H1 (cell line): ENCODE measurements around the gene GADL1. TPM values are rescaled to one million over a fixed set of nuclear protein-coding genes. Genes with fewer than 3 reads are reported as not detected.

Experiments used
- CTCF ChIA-PET: fragments of 300-600 bp; sonication (Branson Sonifier 250); formaldehyde crosslinking; loops from one replicate; lab custom pipeline; 2021; ENCODE audit not compliant: partially characterized antibody; lab: Charles Lee
- POLR2A ChIA-PET: fragments of 300-600 bp; sonication (Branson Sonifier 250); formaldehyde crosslinking; loops from one replicate; lab custom pipeline; 2021; ENCODE audit warnings: inconsistent platforms; ENCODE audit not compliant: partially characterized antibody; lab: Charles Lee
- DNase-seq, 2 experiments: peaks; one replicate each; pipeline versions ENCODE4 v3.0.0 to v3.0.0-alpha.2; 2010 to 2022; ENCODE audit warnings: low spot score in 2 of 2, low read depth in 1 of 2, mixed read lengths in 1 of 2
- FAIRE-seq: peaks from 2 replicates; lab custom pipeline; 2011; peaks lifted over from hg19 to GRCh38; lab: Jason Lieb, UNC
- H2AFZ ChIP-seq: 2 replicates; pipeline ENCODE4 v1.8.1; 2012; ENCODE audit warnings: low read length, inconsistent platforms
- H2AK5ac ChIP-seq: 2 replicates; pipeline ENCODE4 v1.6.1; 2013; ENCODE audit warnings: low read depth, low read length
- H2BK120ac ChIP-seq: replicated peaks from 2 replicates; pipeline ENCODE3; 2013; ENCODE audit warnings: low read depth, low read length, inconsistent platforms
- H2BK12ac ChIP-seq: 2 replicates; pipeline ENCODE4 v1.6.1; 2013; ENCODE audit warnings: low read depth, low read length
- H2BK15ac ChIP-seq: 2 replicates; pipeline ENCODE4 v1.6.1; 2013; ENCODE audit warnings: low read length
- H2BK20ac ChIP-seq: 2 replicates; pipeline ENCODE4 v1.6.1; 2013; ENCODE audit warnings: low read length
- H2BK5ac ChIP-seq: 2 replicates; pipeline ENCODE4 v1.6.1; 2013; ENCODE audit warnings: low read depth, low read length
- H3K14ac ChIP-seq: 2 replicates; pipeline ENCODE4 v1.6.1; 2013; ENCODE audit warnings: inconsistent platforms; ENCODE audit not compliant: insufficient read length
- H3K18ac ChIP-seq: 2 replicates; pipeline ENCODE4 v1.6.1; 2013; ENCODE audit warnings: low read length; ENCODE audit errors: extremely low read depth
- H3K23ac ChIP-seq: 2 replicates; pipeline ENCODE4 v1.6.1; 2013; ENCODE audit warnings: inconsistent platforms; ENCODE audit not compliant: insufficient read length
- H3K23me2 ChIP-seq: 2 replicates; pipeline ENCODE4 v1.6.1; 2013; ENCODE audit warnings: low read depth, low read length
- H3K27ac ChIP-seq: 2 replicates; pipeline ENCODE4 v1.6.1; 2011; ENCODE audit warnings: low read depth, low read length, inconsistent platforms
- H3K27me3 ChIP-seq, 4 experiments: replicated peaks in 1 of 4; 1 replicate in 1 of 4; 2 replicates in 3 of 4; pipeline versions ENCODE4 v1.6.1 to v1.8.1; 2011 to 2013; ENCODE audit warnings: low read length in 3 of 4, mild to moderate bottlenecking in 3 of 4, inconsistent platforms in 2 of 4, mixed read lengths in 2 of 4, moderate library complexity in 1 of 4; ENCODE audit not compliant: control insufficient read depth in 3 of 4, insufficient read depth in 3 of 4; ENCODE audit errors: extremely low read depth in 1 of 4
- H3K36me3 ChIP-seq, 4 experiments: 2 replicates each; pipeline versions ENCODE4 v1.6.1 to v1.8.1; 2011 to 2013; ENCODE audit warnings: mild to moderate bottlenecking in 4 of 4, low read length in 3 of 4, moderate library complexity in 2 of 4, control low read depth in 1 of 4, inconsistent platforms in 1 of 4; ENCODE audit not compliant: insufficient read depth in 4 of 4, control insufficient read depth in 2 of 4
- H3K4ac ChIP-seq: replicated peaks from 2 replicates; pipeline ENCODE3; 2013; ENCODE audit warnings: low read length, low read depth, mixed read lengths, inconsistent platforms; ENCODE audit not compliant: insufficient read length
- H3K4me1 ChIP-seq, 4 experiments: replicated peaks in 1 of 4; 1 replicate in 1 of 4; 2 replicates in 3 of 4; pipeline versions ENCODE4 v1.6.1 to v1.8.1; 2011 to 2013; ENCODE audit warnings: low read length in 3 of 4, inconsistent platforms in 2 of 4, mixed read lengths in 1 of 4; ENCODE audit not compliant: insufficient read depth in 4 of 4, control insufficient read depth in 3 of 4
- H3K4me2 ChIP-seq, 2 experiments: 2 replicates each; pipeline versions ENCODE4 v1.6.1 to v1.8.1; 2011 to 2013; ENCODE audit warnings: low read depth in 2 of 2, low read length in 2 of 2, control low read depth in 1 of 2, inconsistent platforms in 1 of 2, mild to moderate bottlenecking in 1 of 2; ENCODE audit not compliant: insufficient read depth in 1 of 2
- H3K4me3 ChIP-seq, 4 experiments: fragments of 200-600, 300-600 bp in 1 of 4; sonication (generic), shearing (Covaris generic), sonication (Bioruptor Twin) in 1 of 4; 2 replicates each; pipeline versions ENCODE4 v1.5.1 to v1.8.1; 2011 to 2016; ENCODE audit warnings: low read length in 4 of 4, low read depth in 3 of 4, control low read depth in 2 of 4, inconsistent platforms in 2 of 4, mild to moderate bottlenecking in 2 of 4, mixed read lengths in 1 of 4, moderate library complexity in 1 of 4; ENCODE audit not compliant: insufficient read depth in 2 of 4; ENCODE audit errors: extremely low read depth in 1 of 4
- H3K56ac ChIP-seq: replicated peaks from 2 replicates; pipeline ENCODE3; 2013; ENCODE audit warnings: low read depth, mild to moderate bottlenecking, mixed read lengths, low read length, inconsistent platforms; ENCODE audit not compliant: insufficient read length
- H3K79me1 ChIP-seq: 2 replicates; pipeline ENCODE4 v1.6.1; 2013; ENCODE audit warnings: low read depth, low read length, control low read depth
- H3K79me2 ChIP-seq, 2 experiments: 2 replicates each; pipeline versions ENCODE4 v1.6.1 to v1.8.1; 2012 to 2013; ENCODE audit warnings: low read length in 2 of 2, mild to moderate bottlenecking in 2 of 2, inconsistent platforms in 1 of 2; ENCODE audit not compliant: insufficient read depth in 2 of 2, control insufficient read depth in 1 of 2
- H3K9ac ChIP-seq, 4 experiments: replicated peaks in 1 of 4; 1 replicate in 1 of 4; 2 replicates in 3 of 4; pipeline versions ENCODE4 v1.6.1 to v1.8.1; 2011 to 2013; ENCODE audit warnings: low read depth in 3 of 4, low read length in 3 of 4, control low read depth in 2 of 4, mild to moderate bottlenecking in 2 of 4, moderate library complexity in 2 of 4, inconsistent platforms in 1 of 4; ENCODE audit errors: extremely low read depth in 1 of 4
- H3K9me3 ChIP-seq, 2 experiments: 2 replicates each; pipeline versions ENCODE4 v1.6.1 to v1.8.1; 2012 to 2013; ENCODE audit warnings: mild to moderate bottlenecking in 2 of 2, moderate library complexity in 2 of 2, control low read depth in 1 of 2, inconsistent platforms in 1 of 2, low read depth in 1 of 2, low read length in 1 of 2, mixed read lengths in 1 of 2; ENCODE audit not compliant: insufficient read depth in 2 of 2
- H4K20me1 ChIP-seq, 2 experiments: replicated peaks in 1 of 2; 2 replicates each; pipeline versions ENCODE3 to v1.8.1; 2011 to 2013; ENCODE audit warnings: inconsistent platforms in 2 of 2, low read length in 2 of 2, mild to moderate bottlenecking in 1 of 2; ENCODE audit not compliant: insufficient read depth in 2 of 2, control insufficient read depth in 1 of 2
- H4K5ac ChIP-seq: 2 replicates; pipeline ENCODE4 v1.6.1; 2013; ENCODE audit warnings: low read length, low read depth, mixed read lengths, inconsistent platforms; ENCODE audit not compliant: insufficient read length
- H4K8ac ChIP-seq: 2 replicates; pipeline ENCODE4 v1.8.0; 2013; ENCODE audit warnings: mild to moderate bottlenecking, moderate library complexity, low read length, inconsistent platforms; ENCODE audit not compliant: insufficient read depth; ENCODE audit errors: extremely low read depth
- H4K91ac ChIP-seq: replicated peaks from 2 replicates; pipeline ENCODE3; 2013; ENCODE audit warnings: low read length, mixed read lengths, inconsistent platforms; ENCODE audit not compliant: insufficient read length
- CBX5 ChIP-seq: fragments of 300-800, 300-1000 bp; sonication (generic); IDR thresholded peaks from 2 replicates; pipeline ENCODE4 v1.7.1; 2016; ENCODE audit warnings: antibody characterized with exemption, low read length, low read depth
- CHD1 ChIP-seq: IDR thresholded peaks from 2 replicates; pipeline ENCODE4 v1.6.1; 2012; ENCODE audit warnings: low read depth, low read length, improper control_type of control experiment
- CTCF ChIP-seq, 3 experiments: IDR thresholded peaks; 1 replicate in 2 of 3; 2 replicates in 1 of 3; pipeline versions ENCODE4 v1.5.1 to v1.6.1; 2011; ENCODE audit warnings: low read length in 3 of 3, mild to moderate bottlenecking in 3 of 3, inconsistent platforms in 2 of 3, low read depth in 1 of 3, moderate library complexity in 1 of 3; ENCODE audit not compliant: insufficient read depth in 1 of 3; ENCODE audit errors: control extremely low read depth in 1 of 3
- EGR1 ChIP-seq: IDR thresholded peaks from 2 replicates; pipeline ENCODE4 v1.6.1; 2011; ENCODE audit warnings: low read depth, low read length, borderline replicate concordance
- JUN ChIP-seq: IDR thresholded peaks from 2 replicates; pipeline ENCODE4 v1.6.1; 2011; ENCODE audit warnings: low read depth, mild to moderate bottlenecking, improper control_type of control experiment, low read length
- NANOG ChIP-seq: IDR thresholded peaks from 2 replicates; pipeline ENCODE4 v1.6.1; 2011; ENCODE audit warnings: low read length, low read depth, mild to moderate bottlenecking, inconsistent platforms; ENCODE audit not compliant: insufficient read depth, poor library complexity, severe bottlenecking
- POLR2AphosphoS5 ChIP-seq: IDR thresholded peaks from 2 replicates; pipeline ENCODE4 v1.6.1; 2011; ENCODE audit warnings: low read depth, low read length
- TAF7 ChIP-seq: optimal IDR thresholded peaks from 2 replicates; pipeline ENCODE3; 2011; ENCODE audit warnings: low read depth, mild to moderate bottlenecking, inconsistent platforms, low read length, moderate library complexity, borderline replicate concordance
- TBP ChIP-seq: IDR thresholded peaks from 2 replicates; pipeline ENCODE4 v1.6.1; 2011; ENCODE audit warnings: low read depth, low read length, improper control_type of control experiment
- TCF12 ChIP-seq: IDR thresholded peaks from 2 replicates; pipeline ENCODE4 v1.6.1; 2011; ENCODE audit warnings: low read depth, mild to moderate bottlenecking, low read length
- TEAD4 ChIP-seq: IDR thresholded peaks from 2 replicates; pipeline ENCODE4 v1.6.1; 2012; ENCODE audit warnings: low read depth, low read length, inconsistent platforms, mixed read lengths
- YY1 ChIP-seq: IDR thresholded peaks from 2 replicates; pipeline ENCODE4 v1.6.1; 2011; ENCODE audit warnings: low read depth, mild to moderate bottlenecking, low read length
- WGBS, 2 experiments: shearing (Covaris generic) in 1 of 2; methylation state at CpG; one replicate each; pipeline versions ENCODE4 v1.1.6 to v1.1.7; 2013 to 2015; ENCODE audit warnings: low lambda C conversion rate in 2 of 2, mixed read lengths in 2 of 2, inconsistent platforms in 1 of 2, low coverage in 1 of 2, missing lambda C conversion rate in 1 of 2; ENCODE audit not compliant: insufficient replicate concordance in 2 of 2, insufficient coverage in 1 of 2, insufficient read length in 1 of 2; ENCODE audit errors: extremely low coverage in 1 of 2, missing lambda C conversion rate in 1 of 2; 5-methylcytosine and 5-hydroxymethylcytosine counted together
- polyA plus RNA-seq, 7 experiments: library from polyadenylated mRNA; depleted of rRNA in 3 of 7; stranded (reverse) in 5 of 7; unstranded in 2 of 7; fragments of >200 nt in 5 of 7; fragments of 200-250 nt in 2 of 7; gene quantifications; 1 replicate in 5 of 7; 2 replicates in 1 of 7; 4 replicates in 1 of 7; pipeline versions ENCODE4 v1.2.1 to v1.2.3, GENCODE V29; 2011 to 2013; ENCODE audit warnings: missing spikeins in 2 of 7, mixed read lengths in 2 of 7
- total RNA-seq: library from RNA; stranded (reverse); fragmentation: NEBNext Ultra II Directional; extraction: Animal tissue kit (Norgen Biotek cat#: 25700); gene quantifications from 2 replicates; pipeline ENCODE4 v1.2.1, GENCODE V29; 2021

The GADL1 gene
- total and polyA plus RNA-seq, 2 of the 8 experiments (the other 6 are each of a cell fraction or from before 2014, with no cell fraction given): 0.03 to 0.30 TPM

GRCh38 chr3:30721314-30721634 lies 173.2 kb downstream of the GADL1 start:
- H3K9ac ChIP-seq: no peak overlapping the region
- H4K8ac ChIP-seq: no peak overlapping the region
- no peaks in the 10 kb centered on the region for H3K79me2 ChIP-seq
- H2AFZ ChIP-seq: no peak overlapping the region; the same call in 1 of the 2 replicates
- no peak overlapping the region for H3K14ac ChIP-seq
- H2BK15ac ChIP-seq: no peak overlapping the region
- no peak overlapping the region for H3K18ac ChIP-seq
- 82% methylated on average over 2 of the region's 2 CpGs; no CpG with 5 or more reads in 1 of the 2 experiments for WGBS, 2 experiments
- H2AK5ac ChIP-seq: no peak overlapping the region
- no peak overlapping the region for H2BK5ac ChIP-seq
- H3K4ac ChIP-seq: no peak overlapping the region
- H3K27me3 ChIP-seq: no peaks in the 10 kb centered on the region
- no peak overlapping the region for H3K56ac ChIP-seq
- no peak overlapping the region for H3K23ac ChIP-seq
- no peaks in the 10 kb centered on the region for H3K36me3 ChIP-seq
- H3K23me2 ChIP-seq: no peaks in the 10 kb centered on the region; the same call in 1 of the 2 replicates
- H3K4me3 ChIP-seq: no peak overlapping the region
- FAIRE-seq: no peak
- H4K5ac ChIP-seq: no peak overlapping the region
- H3K4me1 ChIP-seq: no peaks in the 10 kb centered on the region
- H2BK120ac ChIP-seq: no peak overlapping the region
- H4K20me1 ChIP-seq: no peaks in the 10 kb centered on the region
- no peak overlapping the region for H2BK12ac ChIP-seq
- H3K9me3 ChIP-seq: no peaks in the 10 kb centered on the region
- DNase-seq: no peak
- ChIA-PET CTCF (interaction anchor here (1.3 kb wide), 1 partner anchor 13 kb away, joined by 3 read pairs; no protein-coding TSS in a partner anchor), POLR2A (no interaction called here)
- no peak overlapping the region for H3K4me2 ChIP-seq
- no peak overlapping the region for H4K91ac ChIP-seq
- H3K79me1 ChIP-seq: no peaks in the 10 kb centered on the region
- H3K27ac ChIP-seq: no peak overlapping the region
- H2BK20ac ChIP-seq: no peak overlapping the region
- TF ChIP-seq TCF12 (no peak), CBX5 (no peak), CHD1 (no peak), TAF7 (no peak), JUN (no peak), CTCF (IDR thresholded peaks at IDR 0.05; ENCODE audit: control extremely low read depth in 1 of 3, insufficient read depth in 1 of 3, low read depth in 1 of 3, low read length in 3 of 3) (no peak), EGR1 (no peak), POLR2AphosphoS5 (no peak), YY1 (no peak), TEAD4 (no peak), TBP (no peak), NANOG (no peak)
